ENCODE measurements around the gene PRSS36.
A peak's percentile ranks its signal among the peaks of the same experiment; 100 is the strongest.
"Not testable (repeated sequence)": the region's sequence is repeated elsewhere in the genome, so short reads cannot be mapped to it uniquely, and the experiment has no call there.

The PRSS36 gene

GRCh38 chr16:31141489-31142108 lies 8.3 kb downstream of the PRSS36 start:
- DNase-seq, result no peak

DNA sequence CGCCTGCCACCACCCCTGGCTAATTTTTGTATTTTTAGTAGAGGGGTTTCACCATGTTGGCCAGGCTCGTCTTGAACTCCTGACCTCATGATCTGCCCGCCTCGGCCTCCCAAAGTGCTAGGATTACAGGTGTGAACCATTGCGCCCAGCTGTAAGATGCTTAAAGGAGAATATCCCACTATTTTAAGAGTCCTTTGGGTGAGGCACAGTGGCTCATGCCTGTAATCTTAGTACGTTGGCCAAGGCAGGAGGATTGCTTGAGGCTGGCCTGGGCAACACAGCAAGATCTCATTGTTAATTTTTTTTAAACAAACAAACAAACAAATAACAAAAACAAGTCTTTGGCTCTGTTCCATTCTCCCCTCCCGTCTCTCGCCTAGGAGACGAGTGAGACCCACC lies 8.8 kb downstream of the PRSS36 start:
- not testable (repeated sequence) for DNase-seq

DNA sequence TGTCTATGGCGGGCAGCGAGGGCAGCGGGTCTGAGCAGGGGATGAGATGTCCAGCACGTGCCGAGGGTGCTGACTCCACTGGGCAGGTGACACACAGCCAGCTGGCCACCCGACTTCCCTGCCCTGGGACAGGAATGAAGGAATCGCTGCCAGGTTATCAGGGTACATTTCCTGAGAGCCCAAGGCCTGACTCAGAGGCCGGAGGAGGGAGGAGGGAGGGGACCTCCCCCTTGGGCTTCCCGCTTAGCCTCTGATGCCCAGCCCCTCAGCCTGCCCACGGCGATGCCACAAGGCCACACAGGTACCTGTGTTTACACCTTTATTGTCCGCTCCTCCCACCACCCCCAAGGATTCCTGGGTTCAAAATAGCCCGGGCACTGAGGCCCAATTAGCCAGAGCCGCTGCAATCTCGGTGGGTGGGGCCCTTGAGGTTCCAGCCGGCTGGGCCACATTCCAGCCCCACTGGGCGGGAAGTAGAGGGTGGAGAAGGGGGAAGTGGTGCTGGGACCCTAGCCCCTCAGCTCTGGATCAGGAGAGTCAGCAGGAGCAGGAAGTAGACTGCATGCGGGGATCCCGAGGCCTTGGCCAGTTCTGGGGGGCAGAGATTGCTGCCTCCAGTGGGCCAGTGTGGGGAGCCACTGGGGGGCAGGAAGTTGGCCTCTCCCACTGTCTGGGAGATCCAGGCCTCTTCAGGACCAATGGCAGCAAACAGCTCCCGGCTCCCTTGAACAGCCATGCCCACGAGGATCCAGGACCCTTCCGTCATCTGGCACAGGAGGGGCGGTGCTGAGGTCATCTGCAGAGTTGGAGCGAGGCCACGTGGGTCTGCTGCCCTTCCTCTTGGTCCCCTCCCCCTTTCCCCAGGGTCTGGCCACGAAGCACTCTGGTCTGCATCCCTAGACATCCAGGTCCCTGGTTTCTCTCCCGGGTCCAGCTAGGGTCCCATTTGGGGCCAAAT lies 11.0 kb downstream of the PRSS36 start:
- DNase-seq, result no peak

- not testable (repeated sequence) for DNase-seq
These were observed 12.9 kb downstream of the PRSS36 start for GRCh38 chr16:31136822-31137499.

DNA sequence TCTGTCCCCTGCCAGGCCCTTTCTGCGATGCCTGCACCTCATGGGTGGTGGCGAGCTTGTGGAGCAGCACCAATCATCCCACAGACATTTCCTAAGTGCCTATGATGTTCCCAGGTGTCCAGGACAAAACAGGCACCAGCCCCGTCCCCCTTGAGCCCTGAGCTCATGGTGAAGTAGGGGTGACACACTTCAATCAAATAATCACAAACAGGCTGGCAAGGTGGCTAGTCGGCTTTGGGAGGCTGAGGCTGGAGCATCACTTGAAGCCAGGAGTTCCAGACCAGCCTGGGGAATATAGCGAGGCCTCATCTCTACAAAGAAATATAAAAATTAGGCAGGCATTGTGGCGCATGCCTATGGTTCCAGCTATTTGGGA lies 13.6 kb downstream of the PRSS36 start:
- DNase-seq, result no peak

DNA sequence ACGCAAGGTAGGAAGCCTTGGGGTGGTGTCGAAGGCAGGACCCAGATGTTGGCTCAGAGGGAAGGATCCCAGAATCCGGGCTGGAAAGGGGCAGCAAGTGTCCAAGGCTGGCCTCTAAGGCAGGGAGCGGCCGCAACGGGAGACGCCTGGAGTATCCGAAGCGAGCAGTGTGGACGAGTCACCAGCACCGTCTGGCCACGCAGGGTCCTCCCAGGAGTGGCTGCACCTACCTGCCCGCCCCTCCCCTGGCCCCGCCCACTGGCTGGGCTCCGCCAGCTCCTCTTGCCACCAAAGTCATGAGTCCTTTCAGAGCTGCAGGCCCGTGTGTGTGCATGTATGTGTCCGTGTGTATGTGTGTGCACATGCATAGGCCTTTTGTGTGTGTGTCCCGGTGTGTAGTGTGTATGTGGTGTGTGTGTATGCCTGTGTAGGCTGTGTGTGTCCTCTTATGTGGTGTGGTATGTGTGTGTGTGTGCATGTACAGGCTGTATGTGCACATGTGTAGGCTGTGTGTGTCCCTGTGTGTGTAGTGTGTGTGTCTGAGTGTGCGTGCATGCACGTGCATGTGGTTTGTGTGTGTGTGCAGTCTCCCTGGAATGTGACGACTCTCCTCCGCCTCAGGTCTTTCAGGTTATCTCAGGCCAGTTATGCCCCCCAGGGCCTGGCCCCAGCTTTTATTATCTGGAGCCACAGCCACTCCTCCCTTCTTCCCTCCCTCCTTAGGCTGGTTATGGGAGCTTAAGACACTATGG lies 14.2 kb downstream of the PRSS36 start, which contains the start of gene PRSS8:
Gene PRSS8 (minus strand): TSS at position 193 of the 752 bp plus-strand sequence. CDS start 229 bp downstream, outside the sequence.
- DNase-seq, result no peak

DNA sequence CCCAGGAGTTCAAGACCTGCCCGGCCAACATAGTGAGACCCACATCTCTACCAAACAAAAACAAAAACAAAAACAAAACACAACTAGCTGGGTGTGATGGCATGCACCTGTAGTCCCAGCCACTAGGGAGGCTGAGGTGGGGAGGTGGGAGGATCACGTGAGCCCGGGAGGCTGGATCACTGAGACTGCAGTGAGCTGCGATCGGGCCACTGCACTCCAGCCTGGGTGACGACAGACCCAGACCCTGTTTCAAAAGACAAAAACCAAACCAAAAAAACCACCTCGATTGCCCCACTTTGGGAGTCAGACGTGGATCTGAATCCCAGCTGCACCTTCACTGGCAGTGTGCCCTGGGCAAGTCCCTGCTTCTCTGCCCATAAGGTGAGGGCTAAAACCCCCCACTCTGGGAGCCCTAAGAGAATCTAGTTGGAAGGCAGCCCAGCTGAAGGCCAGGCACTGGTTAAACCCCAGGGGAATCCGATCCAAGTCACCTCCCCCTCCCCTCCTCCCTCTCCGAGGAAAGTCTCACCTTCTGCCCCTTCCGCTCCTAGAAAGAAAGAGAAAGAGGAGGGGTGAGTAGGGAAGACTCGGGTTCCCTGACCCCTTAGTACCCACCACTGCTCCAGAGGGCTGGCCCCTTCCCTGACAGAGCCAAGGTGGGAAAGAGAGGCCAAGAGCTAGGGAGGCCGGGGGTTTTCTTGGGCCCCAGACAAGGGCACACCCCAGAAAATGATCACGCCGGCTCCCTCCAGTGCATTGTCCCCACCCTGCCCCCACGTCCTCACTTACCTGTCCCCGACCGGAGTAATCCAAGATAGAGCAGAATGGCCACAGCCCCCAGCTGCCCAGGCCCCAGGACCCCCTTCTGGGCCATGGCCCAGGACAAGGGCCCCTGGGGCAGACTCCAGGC lies 15.0 kb downstream of the PRSS36 start:
- peak; percentile 45 for DNase-seq

DNA sequence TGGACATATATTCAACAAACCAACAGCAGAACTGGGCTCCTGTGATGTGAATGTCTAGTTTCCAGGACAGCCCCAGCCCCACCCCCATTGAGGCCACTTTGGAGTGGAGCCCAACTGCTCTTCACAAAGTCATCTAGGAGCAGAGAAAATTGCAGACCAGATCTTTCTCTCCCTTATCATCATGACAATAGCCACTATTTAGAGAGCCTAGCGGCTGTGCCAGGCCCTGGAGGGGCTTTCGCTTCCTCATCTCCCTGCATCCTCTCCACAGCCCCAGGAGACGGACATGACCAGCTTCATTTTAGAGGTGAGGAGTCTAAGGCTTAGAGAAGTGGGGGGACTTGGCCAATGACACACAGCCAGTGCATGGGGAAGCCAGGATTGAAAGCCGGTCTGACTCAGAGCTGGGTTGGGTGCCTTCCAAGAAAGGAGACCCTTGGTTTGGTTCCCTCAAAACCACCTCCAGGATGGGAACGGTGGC lies 15.7 kb downstream of the PRSS36 start:
- DNase-seq, result no peak

GRCh38 chr16:31133046-31133501 lies 16.8 kb downstream of the PRSS36 start:
- DNase-seq, result no peak

- no peak for DNase-seq
These were observed 17.4 kb downstream of the PRSS36 start for GRCh38 chr16:31132303-31132979.

DNA sequence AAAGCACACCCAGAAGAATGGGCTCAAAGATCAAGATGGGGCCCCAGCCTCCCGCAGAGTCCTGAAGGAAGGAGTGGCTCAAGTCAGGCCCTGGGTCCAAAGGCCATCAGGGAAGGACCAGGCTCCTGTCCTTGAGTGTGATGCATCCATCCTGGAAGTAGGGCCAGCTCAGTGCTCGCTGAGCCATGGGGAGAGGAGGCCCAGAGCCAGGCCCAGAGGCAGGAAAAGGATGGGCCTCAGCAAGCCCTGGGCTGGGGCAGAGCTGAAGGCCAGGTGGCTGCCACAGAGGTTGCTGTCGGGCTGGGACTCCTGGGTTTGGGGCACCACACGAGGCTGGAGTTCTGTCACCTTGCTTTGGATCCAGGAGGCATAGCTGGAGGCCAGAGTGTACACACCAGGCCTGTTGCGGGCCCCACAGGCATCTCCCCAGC lies 18.0 kb downstream of the PRSS36 start:
- DNase-seq, result no peak

DNA sequence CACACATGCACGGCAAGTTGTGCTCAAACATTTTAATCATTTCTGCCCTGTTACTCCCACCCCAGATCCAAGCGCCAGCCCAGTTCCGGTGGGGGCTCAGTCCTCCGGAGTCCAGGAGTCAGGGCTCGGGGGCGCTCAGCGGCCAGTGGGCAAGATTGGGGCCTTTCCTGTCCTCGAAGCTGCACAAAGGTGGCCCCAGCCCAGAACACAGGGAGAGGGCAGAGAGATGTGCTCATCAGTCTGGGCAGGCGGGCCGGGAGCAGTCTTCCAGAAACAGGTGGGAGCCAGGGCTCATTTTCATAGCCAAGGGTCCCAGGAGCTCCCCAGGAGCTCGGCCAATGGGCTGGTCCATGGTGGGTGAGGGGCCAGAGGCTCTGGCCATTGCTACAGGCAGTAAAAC lies 18.4 kb downstream of the PRSS36 start:
- DNase-seq, result no peak

- DNase-seq, result no peak
These were observed 19.0 kb downstream of the PRSS36 start for GRCh38 chr16:31130899-31131298.

GRCh38 chr16:31130336-31130891 lies 19.5 kb downstream of the PRSS36 start:
- no peak for DNase-seq

GRCh38 chr16:31129568-31130335 lies 20.1 kb downstream of the PRSS36 start:
- no peak for DNase-seq

GRCh38 chr16:31128711-31129567 lies 20.9 kb downstream of the PRSS36 start:
- no peak for DNase-seq

DNA sequence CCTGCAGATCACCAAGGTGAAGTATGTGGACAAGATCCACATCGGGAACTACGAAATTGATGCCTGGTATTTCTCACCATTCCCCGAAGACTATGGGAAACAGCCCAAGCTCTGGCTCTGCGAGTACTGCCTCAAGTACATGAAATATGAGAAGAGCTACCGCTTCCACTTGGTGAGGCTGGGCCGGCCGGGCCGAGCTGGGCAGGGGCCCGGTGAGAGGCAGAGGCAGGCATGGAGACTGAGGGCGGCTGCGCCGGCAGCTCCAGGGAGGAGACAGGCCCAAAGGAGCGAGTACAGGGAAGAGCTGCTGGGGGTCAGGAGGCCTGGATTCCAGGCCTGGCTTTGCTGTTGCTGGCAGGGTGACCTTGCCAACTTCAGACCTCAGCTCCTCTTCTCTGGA lies 22.7 kb downstream of the PRSS36 start:
- DNase-seq, result no peak

DNA sequence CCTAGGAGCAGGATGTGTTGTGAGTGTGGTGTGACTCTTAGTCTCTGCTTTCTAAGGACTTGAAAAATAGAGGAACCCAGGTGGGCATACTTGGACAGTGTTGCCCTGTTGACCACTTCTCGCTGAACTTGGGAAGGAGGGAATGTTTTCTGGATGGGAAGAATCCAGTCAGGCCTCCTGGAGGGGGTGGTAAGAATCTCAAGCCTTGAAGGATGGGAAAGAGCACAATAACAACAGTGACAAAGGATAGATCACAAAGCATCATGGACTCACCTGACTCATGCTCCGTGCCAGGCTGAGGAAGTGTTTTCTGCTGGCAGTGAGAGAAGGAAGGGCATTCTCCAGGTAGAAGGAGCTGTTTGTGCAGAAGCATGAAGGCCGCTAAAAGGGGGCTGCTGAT lies 24.0 kb downstream of the PRSS36 start:
- DNase-seq, result no peak

- DNase-seq, result no peak
These were observed 29.7 kb downstream of the PRSS36 start for GRCh38 chr16:31120129-31120528.

All from NCI-H524 treated with DMSO at 0.1 percent for 48 hours (cell line).